HG02759 (cell line): ENCODE results near the gene VTN.
"Not testable (repeated sequence)": the region's sequence is repeated elsewhere in the genome, so short reads cannot be mapped to it uniquely, and the experiment has no call there.

Experiments used
- ATAC-seq: cut with Tn5 transposase; IDR thresholded peaks from one replicate; pipeline ENCODE4 v1.9.1; 2021; ENCODE audit warnings: mild to moderate bottlenecking, moderate library complexity; ENCODE audit not compliant: unreplicated experiment

The VTN gene

GRCh38 chr17:28343491-28343932 lies 26.6 kb downstream of the VTN start:
- ATAC-seq: no peak

GRCh38 chr17:28342313-28342712 lies 27.8 kb downstream of the VTN start:
- no peak for ATAC-seq

GRCh38 chr17:28341516-28341915 lies 28.6 kb downstream of the VTN start:
- no peak for ATAC-seq

GRCh38 chr17:28340374-28340773 lies 29.7 kb downstream of the VTN start:
- ATAC-seq: no peak

- ATAC-seq: no peak
Measured at GRCh38 chr17:28339431-28339830, 30.7 kb downstream of the VTN start.

GRCh38 chr17:28338769-28339212 lies 31.3 kb downstream of the VTN start:
- ATAC-seq: not testable (repeated sequence)

- no peak for ATAC-seq
Measured at GRCh38 chr17:28338056-28338768, 31.9 kb downstream of the VTN start.

GRCh38 chr17:28335959-28336871 lies 33.9 kb downstream of the VTN start:
- ATAC-seq: no peak

- peak; percentile 95 for ATAC-seq
Measured at GRCh38 chr17:28335201-28335958, 34.7 kb downstream of the VTN start, which contains the start of the genes IFT20 and TNFAIP1. Gene IFT20 (minus strand): TSS chr17:28335472. CDS start chr17:28331985, 3,487 bp downstream. Gene TNFAIP1 (plus strand): TSS chr17:28335761. CDS start chr17:28339522, 3,761 bp downstream.

GRCh38 chr17:28334666-28335200 lies 35.4 kb downstream of the VTN start:
- no peak for ATAC-seq

- ATAC-seq: no peak
Measured at GRCh38 chr17:28334171-28334570, 35.9 kb downstream of the VTN start.

GRCh38 chr17:28333083-28333746 lies 36.9 kb downstream of the VTN start:
- no peak for ATAC-seq

GRCh38 chr17:28331891-28332420 lies 38.2 kb downstream of the VTN start:
- no peak for ATAC-seq

GRCh38 chr17:28330671-28331070 lies 39.4 kb downstream of the VTN start:
- no peak for ATAC-seq

GRCh38 chr17:28328325-28328724 lies 41.8 kb downstream of the VTN start:
- no peak for ATAC-seq

GRCh38 chr17:28327709-28328108 lies 42.4 kb downstream of the VTN start:
- ATAC-seq: no peak

- ATAC-seq: peak; percentile 53
Measured at GRCh38 chr17:28327031-28327607, 43.0 kb downstream of the VTN start.

GRCh38 chr17:28326114-28326513 lies 44.0 kb downstream of the VTN start:
- no peak for ATAC-seq

- no peak for ATAC-seq
Measured at GRCh38 chr17:28325211-28325610, 44.9 kb downstream of the VTN start.
